ENCODE data around the gene ATXN7L1.

ATXN7L1 gene

DNA sequence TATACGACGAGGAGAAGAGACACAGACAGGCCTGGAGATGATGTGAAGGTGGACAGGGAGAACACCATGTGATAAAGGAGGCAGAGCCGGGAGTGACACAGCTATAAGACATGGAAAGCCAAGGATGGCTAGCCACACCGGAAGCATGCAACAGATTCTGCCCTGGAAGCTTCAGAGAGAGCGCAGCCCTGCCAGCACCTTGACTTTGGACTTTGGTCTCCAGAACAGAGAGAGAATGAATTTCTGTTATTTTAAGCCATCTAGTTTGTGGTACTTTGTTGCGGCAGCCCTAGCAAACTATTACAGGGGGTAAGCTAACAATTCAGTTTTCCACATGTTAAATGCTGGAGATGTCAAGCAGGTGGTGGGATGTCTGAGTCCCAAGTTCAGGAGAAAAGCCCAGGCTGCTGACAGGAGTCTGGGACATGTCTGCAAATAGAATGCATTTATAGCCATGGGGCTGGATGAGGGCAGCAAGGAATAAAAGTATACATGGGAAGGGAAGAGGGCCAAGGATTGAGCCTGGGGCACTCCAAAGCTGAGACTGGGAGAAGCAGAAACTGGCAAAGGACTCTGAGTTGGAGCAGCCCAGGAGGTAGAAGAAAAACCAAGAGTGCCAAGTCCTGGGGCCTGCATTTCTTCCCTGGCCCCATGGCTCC is 65.1 kb downstream of the ATXN7L1 start:
- TF ChIP-seq, protein P1, sequence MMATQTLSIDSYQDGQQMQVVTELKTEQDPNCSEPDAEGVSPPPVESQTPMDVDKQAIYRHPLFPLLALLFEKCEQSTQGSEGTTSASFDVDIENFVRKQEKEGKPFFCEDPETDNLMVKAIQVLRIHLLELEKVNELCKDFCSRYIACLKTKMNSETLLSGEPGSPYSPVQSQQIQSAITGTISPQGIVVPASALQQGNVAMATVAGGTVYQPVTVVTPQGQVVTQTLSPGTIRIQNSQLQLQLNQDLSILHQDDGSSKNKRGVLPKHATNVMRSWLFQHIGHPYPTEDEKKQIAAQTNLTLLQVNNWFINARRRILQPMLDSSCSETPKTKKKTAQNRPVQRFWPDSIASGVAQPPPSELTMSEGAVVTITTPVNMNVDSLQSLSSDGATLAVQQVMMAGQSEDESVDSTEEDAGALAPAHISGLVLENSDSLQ (IDR thresholded peaks at IDR 0.05): no peak
- TF ChIP-seq L3MBTL2 (conservative IDR thresholded peaks at IDR 0.05): no peak
- no peak for TF ChIP-seq SP1 (IDR thresholded peaks at IDR 0.05)
- no peak for TF ChIP-seq SUZ12 (IDR thresholded peaks at IDR 0.05)
- no peak for TF ChIP-seq TARDBP (IDR thresholded peaks at IDR 0.05)
- no peak for TF ChIP-seq FOXK2 (IDR thresholded peaks at IDR 0.05)
- TF ChIP-seq LEF1 (IDR thresholded peaks at IDR 0.05; ENCODE audit: borderline replicate concordance): no peak
- no peak for TF ChIP-seq CTBP1 (IDR thresholded peaks at IDR 0.05; ENCODE audit: borderline replicate concordance)
- TF ChIP-seq BHLHE40 (IDR thresholded peaks at IDR 0.05; ENCODE audit: borderline replicate concordance): no peak
- no peak for TF ChIP-seq NFRKB (IDR thresholded peaks at IDR 0.05)
- no peak for TF ChIP-seq ELF4 (IDR thresholded peaks at IDR 0.05)
- TF ChIP-seq HDGF (IDR thresholded peaks at IDR 0.05; ENCODE audit: borderline replicate concordance): no peak
- no peak for TF ChIP-seq FOXA1 (IDR thresholded peaks at IDR 0.05)
- TF ChIP-seq FOXM1 (IDR thresholded peaks at IDR 0.05; ENCODE audit: borderline replicate concordance): no peak
- TF ChIP-seq ZNF384 (IDR thresholded peaks at IDR 0.05): no peak
- no peak for TF ChIP-seq ARNT (IDR thresholded peaks at IDR 0.05)
- DNase-seq (ENCODE audit: extremely low spot score): no peak
- ChIA-PET POLR2A (no interaction called here), CTCF (no interaction called here)

GRCh38 chr7:105810556-105810955 is 65.8 kb downstream of the ATXN7L1 start:
- TF ChIP-seq BHLHE40 (IDR thresholded peaks at IDR 0.05; ENCODE audit: borderline replicate concordance) (no peak), HDGF (IDR thresholded peaks at IDR 0.05; ENCODE audit: borderline replicate concordance) (no peak)
- CTCF ChIA-PET: no interaction called here
- POLR2A ChIA-PET: no interaction called here
- no peak for DNase-seq (ENCODE audit: extremely low spot score)

- TF ChIP-seq TARDBP (IDR thresholded peaks at IDR 0.05) (no peak), HDGF (IDR thresholded peaks at IDR 0.05; ENCODE audit: borderline replicate concordance) (no peak), L3MBTL2 (conservative IDR thresholded peaks at IDR 0.05) (no peak), ZNF384 (IDR thresholded peaks at IDR 0.05) (no peak), FOXM1 (IDR thresholded peaks at IDR 0.05; ENCODE audit: borderline replicate concordance) (no peak), BHLHE40 (IDR thresholded peaks at IDR 0.05; ENCODE audit: borderline replicate concordance) (no peak), SUZ12 (IDR thresholded peaks at IDR 0.05) (no peak), FOXK2 (IDR thresholded peaks at IDR 0.05) (no peak), FOXA1 (IDR thresholded peaks at IDR 0.05) (no peak), SP1 (IDR thresholded peaks at IDR 0.05) (no peak), LEF1 (IDR thresholded peaks at IDR 0.05; ENCODE audit: borderline replicate concordance) (no peak), ARNT (IDR thresholded peaks at IDR 0.05) (no peak), ELF4 (IDR thresholded peaks at IDR 0.05) (no peak), NFRKB (IDR thresholded peaks at IDR 0.05) (no peak), CTBP1 (IDR thresholded peaks at IDR 0.05; ENCODE audit: borderline replicate concordance) (no peak)
- TF ChIP-seq, protein P1 (IDR thresholded peaks at IDR 0.05): no peak
- POLR2A ChIA-PET: no interaction called here
- DNase-seq (ENCODE audit: extremely low spot score): no peak
- CTCF ChIA-PET: no interaction called here
These were observed 67.5 kb downstream of the ATXN7L1 start for GRCh38 chr7:105808703-105809590.

DNA sequence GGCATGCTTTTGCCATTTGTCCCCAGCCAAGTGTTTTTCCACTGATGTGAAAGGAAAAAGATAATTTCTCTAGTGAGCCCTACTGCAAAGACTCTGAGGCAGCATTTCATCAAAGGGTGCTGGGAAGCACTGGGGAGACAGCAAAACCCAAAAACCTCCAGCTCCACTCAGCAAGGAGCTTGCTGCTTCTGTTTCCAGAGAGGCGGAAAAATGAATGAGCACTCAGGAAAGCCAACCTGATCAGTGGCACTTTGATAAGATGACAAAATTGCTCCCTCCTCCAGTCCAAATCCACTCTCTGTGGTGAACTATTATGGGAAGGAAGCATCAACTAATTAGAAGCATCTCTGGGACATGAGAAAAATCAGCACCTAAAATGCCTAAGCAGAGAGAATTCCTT is 68.2 kb downstream of the ATXN7L1 start:
- no peak for DNase-seq (ENCODE audit: extremely low spot score)
- TF ChIP-seq BHLHE40 (IDR thresholded peaks at IDR 0.05; ENCODE audit: borderline replicate concordance): no peak
- no peak for TF ChIP-seq TARDBP (IDR thresholded peaks at IDR 0.05)
- TF ChIP-seq, protein P1 (IDR thresholded peaks at IDR 0.05): no peak
- no peak for TF ChIP-seq ELF4 (IDR thresholded peaks at IDR 0.05)
- TF ChIP-seq FOXM1 (IDR thresholded peaks at IDR 0.05; ENCODE audit: borderline replicate concordance): no peak
- no peak for TF ChIP-seq ZNF384 (IDR thresholded peaks at IDR 0.05)
- no peak for TF ChIP-seq L3MBTL2 (conservative IDR thresholded peaks at IDR 0.05)
- ChIA-PET POLR2A (no interaction called here), CTCF (no interaction called here)

DNA sequence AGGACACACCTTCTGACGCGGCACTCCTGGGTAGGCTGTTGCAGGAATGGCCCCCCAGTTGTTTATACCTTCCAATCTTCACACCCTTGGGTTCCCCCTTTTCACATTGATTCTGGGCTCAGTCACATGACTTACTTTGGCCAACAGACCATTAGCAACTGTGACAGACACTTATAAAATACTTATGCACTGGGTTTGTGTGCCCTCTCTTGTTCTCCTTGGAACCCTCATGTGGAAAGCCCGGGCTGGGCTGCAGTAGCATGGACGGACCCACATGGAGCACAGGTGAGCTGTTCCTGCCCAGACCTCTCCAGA is 69.0 kb downstream of the ATXN7L1 start:
- ChIA-PET POLR2A (no interaction called here), CTCF (no interaction called here)
- TF ChIP-seq FOXM1 (IDR thresholded peaks at IDR 0.05; ENCODE audit: borderline replicate concordance) (no peak), ZNF384 (IDR thresholded peaks at IDR 0.05) (no peak), CTBP1 (IDR thresholded peaks at IDR 0.05; ENCODE audit: borderline replicate concordance) (no peak), BHLHE40 (IDR thresholded peaks at IDR 0.05; ENCODE audit: borderline replicate concordance) (no peak), HDGF (IDR thresholded peaks at IDR 0.05; ENCODE audit: borderline replicate concordance) (no peak), LEF1 (IDR thresholded peaks at IDR 0.05; ENCODE audit: borderline replicate concordance) (no peak), L3MBTL2 (conservative IDR thresholded peaks at IDR 0.05) (no peak), FOXK2 (IDR thresholded peaks at IDR 0.05) (no peak), ARNT (IDR thresholded peaks at IDR 0.05) (no peak), SUZ12 (IDR thresholded peaks at IDR 0.05) (no peak), TARDBP (IDR thresholded peaks at IDR 0.05) (no peak)
- no peak for DNase-seq (ENCODE audit: extremely low spot score)

All from HEK293T (cell line).